ENCODE results near the gene ZNF662.
A peak's percentile ranks its signal among the peaks of the same experiment; 100 is the strongest.

ZNF662 gene

GRCh38 chr3:42902257-42902656, 3.7 kb upstream of the ZNF662 start:
- no peak for TF ChIP-seq CTCF (IDR thresholded peaks at IDR 0.05; ENCODE audit: poor library complexity, severe bottlenecking)
- Histone ChIP-seq H3K4me1 (ENCODE audit: insufficient read depth, poor library complexity, severe bottlenecking) (no peaks in the 10 kb centered on the region), H3K9me3 (ENCODE audit: severe bottlenecking) (no peaks in the 10 kb centered on the region), H3K27ac (ENCODE audit: poor library complexity, severe bottlenecking) (no peak overlapping the region), H3K27me3 (ENCODE audit: insufficient read depth, poor library complexity, severe bottlenecking) (peaks cover 12% of the 10 kb centered on the region), H3K4me3 (ENCODE audit: severe bottlenecking) (no peak overlapping the region), H3K36me3 (ENCODE audit: low read depth) (no peaks in the 10 kb centered on the region)
- no peak for ATAC-seq (ENCODE audit: low read depth)
- no peak for DNase-seq (ENCODE audit: low spot score)

- no peaks in the 10 kb centered on the region for H3K9me3 ChIP-seq (ENCODE audit: severe bottlenecking)
- H3K4me3 ChIP-seq (ENCODE audit: severe bottlenecking) = no peak overlapping the region
- H3K27ac ChIP-seq (ENCODE audit: poor library complexity, severe bottlenecking) = no peak overlapping the region
- ATAC-seq (ENCODE audit: low read depth) (no peak), DNase-seq (ENCODE audit: low spot score) (no peak)
- no peak for TF ChIP-seq CTCF (IDR thresholded peaks at IDR 0.05; ENCODE audit: poor library complexity, severe bottlenecking)
- H3K27me3 ChIP-seq (ENCODE audit: insufficient read depth, poor library complexity, severe bottlenecking) = peaks cover 12% of the 10 kb centered on the region
- no peaks in the 10 kb centered on the region for H3K36me3 ChIP-seq (ENCODE audit: low read depth)
- no peaks in the 10 kb centered on the region for H3K4me1 ChIP-seq (ENCODE audit: insufficient read depth, poor library complexity, severe bottlenecking)
These were observed 1.9 kb upstream of the ZNF662 start for GRCh38 chr3:42904076-42904475.

- H3K4me3 ChIP-seq (ENCODE audit: severe bottlenecking) = peak overlapping the region; percentile 34
- H3K27ac ChIP-seq (ENCODE audit: poor library complexity, severe bottlenecking) = no peak overlapping the region
- no peak for ATAC-seq (ENCODE audit: low read depth)
- no peaks in the 10 kb centered on the region for H3K36me3 ChIP-seq (ENCODE audit: low read depth)
- no peak for TF ChIP-seq CTCF (IDR thresholded peaks at IDR 0.05; ENCODE audit: poor library complexity, severe bottlenecking)
- peaks cover 12% of the 10 kb centered on the region for H3K27me3 ChIP-seq (ENCODE audit: insufficient read depth, poor library complexity, severe bottlenecking)
- H3K9me3 ChIP-seq (ENCODE audit: severe bottlenecking) = no peaks in the 10 kb centered on the region
- no peak for DNase-seq (ENCODE audit: low spot score)
- H3K4me1 ChIP-seq (ENCODE audit: insufficient read depth, poor library complexity, severe bottlenecking) = no peaks in the 10 kb centered on the region
These were observed 237 bp upstream of the ZNF662 start for GRCh38 chr3:42905740-42906069.

- no peak for DNase-seq (ENCODE audit: low spot score)
These were observed 874 bp downstream of the ZNF662 start for GRCh38 chr3:42906848-42907183.

GRCh38 chr3:42908675-42909074, 2.7 kb downstream of the ZNF662 start:
- no peak overlapping the region for H3K27ac ChIP-seq (ENCODE audit: poor library complexity, severe bottlenecking)
- no peaks in the 10 kb centered on the region for H3K4me1 ChIP-seq (ENCODE audit: insufficient read depth, poor library complexity, severe bottlenecking)
- no peak overlapping the region for H3K4me3 ChIP-seq (ENCODE audit: severe bottlenecking)
- no peak for DNase-seq (ENCODE audit: low spot score)
- no peaks in the 10 kb centered on the region; the same call in 1 of the 2 replicates for H3K36me3 ChIP-seq (ENCODE audit: low read depth)
- TF ChIP-seq CTCF (IDR thresholded peaks at IDR 0.05; ENCODE audit: poor library complexity, severe bottlenecking) = no peak
- peaks cover 12% of the 10 kb centered on the region for H3K27me3 ChIP-seq (ENCODE audit: insufficient read depth, poor library complexity, severe bottlenecking)
- ATAC-seq (ENCODE audit: low read depth) = no peak
- peaks cover 10% of the 10 kb centered on the region for H3K9me3 ChIP-seq (ENCODE audit: severe bottlenecking)

More at GRCh38 chr3:42906848-42907183, 874 bp downstream of the ZNF662 start:
- H3K27ac ChIP-seq (ENCODE audit: poor library complexity, severe bottlenecking) = no peak overlapping the region
- H3K27me3 ChIP-seq (ENCODE audit: insufficient read depth, poor library complexity, severe bottlenecking) = peaks cover 12% of the 10 kb centered on the region
- peak; percentile 18; the same call in 2 of the 3 replicates for ATAC-seq (ENCODE audit: low read depth)
- no peaks in the 10 kb centered on the region for H3K9me3 ChIP-seq (ENCODE audit: severe bottlenecking)
- peak overlapping the region; percentile 34 for H3K4me3 ChIP-seq (ENCODE audit: severe bottlenecking)
- H3K4me1 ChIP-seq (ENCODE audit: insufficient read depth, poor library complexity, severe bottlenecking) = no peaks in the 10 kb centered on the region
- TF ChIP-seq CTCF (IDR thresholded peaks at IDR 0.05; ENCODE audit: poor library complexity, severe bottlenecking) = no peak
- H3K36me3 ChIP-seq (ENCODE audit: low read depth) = no peaks in the 10 kb centered on the region
